NCI-H128 (cell line): ENCODE results near the gene ABCB11.
"Not testable (repeated sequence)": the region's sequence is repeated elsewhere in the genome, so short reads cannot be mapped to it uniquely, and the experiment has no call there.

ENCODE experiments used
- DNase-seq: peaks from one replicate; lab custom pipeline; 2025; ENCODE audit not compliant: unreplicated experiment; lab: John Stamatoyannopoulos, UW

Gene ABCB11

DNA sequence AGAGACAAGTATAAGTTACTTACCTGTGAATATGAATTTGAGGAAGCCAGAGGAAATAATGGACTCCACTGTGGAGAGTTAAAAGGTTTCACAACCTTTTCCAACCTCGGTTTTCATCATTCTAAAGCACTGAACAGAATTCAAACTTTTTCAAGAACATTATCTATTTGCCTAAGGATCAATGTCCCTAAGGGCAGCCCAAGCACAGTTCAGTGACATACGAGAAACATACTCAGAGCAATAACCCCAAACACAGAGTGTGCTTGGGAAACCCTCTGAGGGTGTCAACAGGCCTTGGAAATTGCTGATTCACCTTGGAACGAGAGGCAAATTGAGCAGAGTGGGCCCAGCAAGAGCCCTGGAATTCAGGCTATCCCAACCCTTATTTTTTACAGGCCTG, at the start of gene ABCB11:
TSS of gene ABCB11 (minus strand) at position 123 of the 400 bp plus-strand sequence. CDS start 13,199 bp downstream, outside the sequence.
- no peak for DNase-seq

DNA sequence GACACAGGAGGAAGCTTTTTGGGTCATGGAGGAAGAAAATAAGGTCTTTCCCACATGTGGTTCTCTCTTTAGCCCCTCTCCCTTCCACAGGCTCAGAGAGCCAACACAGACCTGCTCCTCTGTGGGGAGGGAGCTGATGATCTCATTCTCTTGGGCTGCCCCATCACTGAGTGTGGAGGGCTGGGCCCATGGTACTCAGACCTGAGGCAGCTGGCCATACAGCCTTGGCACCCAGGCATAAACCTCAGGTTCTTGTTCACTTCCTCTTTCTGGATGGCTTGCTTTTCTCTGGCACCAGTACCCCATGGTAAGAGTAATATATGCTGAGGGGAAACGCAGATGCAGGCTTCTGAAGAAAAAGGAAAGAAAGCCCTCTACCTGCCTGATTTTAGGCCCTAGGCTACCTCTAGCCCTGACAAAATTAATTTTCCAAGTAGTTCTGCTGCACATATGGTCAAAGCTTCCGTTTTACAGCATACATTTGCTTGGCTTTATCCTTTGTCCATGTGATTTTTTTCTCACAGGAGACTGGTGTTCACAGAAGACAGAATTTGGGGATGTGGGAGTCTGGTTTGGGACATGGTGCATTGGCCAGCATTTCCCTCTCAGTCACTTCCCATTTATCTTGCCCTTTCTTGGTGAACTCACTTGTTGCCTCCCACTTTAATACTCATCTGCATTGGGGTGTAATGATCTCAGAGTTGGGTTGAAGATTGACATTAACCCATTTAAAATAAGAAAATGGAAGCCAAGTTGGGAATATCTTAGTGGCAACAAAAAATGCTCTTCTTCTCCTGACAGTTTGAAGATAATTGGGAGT, 49.3 kb upstream of the ABCB11 start:
- DNase-seq, result no peak

DNA sequence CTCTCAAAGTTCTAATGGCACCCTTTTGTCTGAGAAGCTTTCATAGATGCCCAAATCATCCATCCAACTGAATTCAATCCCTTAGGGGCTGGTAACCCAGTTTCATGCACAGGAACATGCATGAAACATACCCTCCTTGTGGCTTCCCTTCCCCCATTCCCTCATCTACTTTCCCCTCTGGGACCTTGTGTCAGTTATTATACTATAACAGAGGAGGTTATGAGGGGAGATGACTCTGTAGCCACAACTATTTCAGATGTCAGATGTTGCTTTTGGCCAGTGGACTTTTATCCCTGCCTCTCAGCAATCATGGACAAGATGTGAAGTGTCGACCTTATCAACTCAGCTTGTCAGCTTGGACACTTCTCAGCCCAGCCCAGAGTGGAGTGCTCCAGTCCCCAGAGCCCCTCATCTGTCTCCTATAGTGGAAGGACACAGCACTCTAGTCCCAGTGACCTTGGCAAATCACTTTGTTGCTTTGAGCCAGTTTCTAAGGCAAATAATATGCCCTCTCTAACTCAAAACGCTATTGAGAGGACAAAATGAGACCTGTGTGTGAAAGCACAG, 46.6 kb upstream of the ABCB11 start:
- DNase-seq, result no peak

DNA sequence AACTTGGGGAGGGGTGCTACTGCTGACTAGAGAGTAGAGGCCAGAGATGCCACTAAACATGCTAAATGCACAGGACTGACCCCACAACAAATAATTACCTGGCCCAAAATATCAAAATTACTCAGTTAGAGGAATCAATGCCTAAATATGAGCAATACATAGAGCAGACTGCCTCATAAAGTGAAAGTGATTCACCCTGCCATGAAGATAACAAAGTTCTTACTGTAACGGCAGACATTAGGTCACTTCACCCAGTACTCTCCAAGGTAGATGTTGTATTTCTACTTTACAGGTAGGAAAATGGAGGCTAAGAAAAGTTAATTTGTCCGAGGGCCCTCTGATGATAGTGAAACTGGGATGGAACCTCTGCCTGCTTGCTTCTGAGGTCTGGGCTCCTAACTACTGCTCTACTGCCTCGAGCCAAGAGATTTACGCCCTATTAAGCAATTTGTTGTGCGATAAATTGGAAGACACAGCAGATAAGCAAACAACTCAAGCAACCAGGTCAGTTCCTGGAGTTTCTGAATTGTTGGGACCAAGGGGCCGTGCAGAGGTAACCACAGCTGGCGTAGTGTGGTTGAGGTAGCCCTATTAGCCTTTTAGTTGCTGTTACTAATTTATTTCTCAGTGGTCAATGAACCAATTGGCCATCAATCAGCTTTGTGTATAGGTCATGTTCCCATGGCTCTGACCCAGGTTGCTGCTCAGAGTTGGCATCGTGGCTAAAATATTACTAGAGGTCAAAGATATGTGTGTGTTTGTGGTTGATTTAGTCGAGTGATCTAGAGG, 43.0 kb upstream of the ABCB11 start:
- no peak for DNase-seq

DNA sequence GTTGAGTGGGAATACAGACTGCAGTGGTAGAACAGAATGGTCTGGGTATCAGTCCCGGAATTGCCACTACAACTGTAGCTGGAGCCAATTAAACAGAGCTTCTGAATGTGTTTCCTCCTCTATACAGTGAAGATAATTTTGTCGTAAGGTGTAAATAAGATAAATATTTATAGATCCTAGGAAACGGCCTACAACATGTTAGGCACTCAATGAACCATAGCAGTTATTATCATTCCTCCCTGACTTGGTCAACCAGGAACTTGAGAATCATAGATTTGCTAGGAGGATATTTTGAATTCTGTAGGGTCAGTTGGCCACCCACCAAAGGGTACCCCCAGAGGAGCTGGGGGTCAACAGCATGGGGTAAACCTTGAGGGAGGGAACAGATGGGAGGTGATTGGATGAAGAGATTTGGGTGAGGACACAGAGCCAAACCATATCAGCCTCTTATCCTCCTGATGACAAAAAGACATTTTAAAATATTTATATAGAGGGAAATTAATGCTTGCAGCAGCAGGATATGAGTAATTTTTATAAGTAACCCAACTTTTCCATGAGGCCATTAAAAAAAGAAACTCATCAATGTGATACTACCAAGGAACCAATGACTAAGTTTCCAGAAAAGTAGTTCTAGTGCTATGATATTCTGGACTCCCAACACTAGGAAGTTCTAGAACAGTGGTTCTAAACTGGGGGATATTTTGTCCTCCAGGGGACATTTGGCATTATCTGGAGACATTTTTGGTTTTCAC, 42.3 kb upstream of the ABCB11 start:
- DNase-seq, result no peak

DNA sequence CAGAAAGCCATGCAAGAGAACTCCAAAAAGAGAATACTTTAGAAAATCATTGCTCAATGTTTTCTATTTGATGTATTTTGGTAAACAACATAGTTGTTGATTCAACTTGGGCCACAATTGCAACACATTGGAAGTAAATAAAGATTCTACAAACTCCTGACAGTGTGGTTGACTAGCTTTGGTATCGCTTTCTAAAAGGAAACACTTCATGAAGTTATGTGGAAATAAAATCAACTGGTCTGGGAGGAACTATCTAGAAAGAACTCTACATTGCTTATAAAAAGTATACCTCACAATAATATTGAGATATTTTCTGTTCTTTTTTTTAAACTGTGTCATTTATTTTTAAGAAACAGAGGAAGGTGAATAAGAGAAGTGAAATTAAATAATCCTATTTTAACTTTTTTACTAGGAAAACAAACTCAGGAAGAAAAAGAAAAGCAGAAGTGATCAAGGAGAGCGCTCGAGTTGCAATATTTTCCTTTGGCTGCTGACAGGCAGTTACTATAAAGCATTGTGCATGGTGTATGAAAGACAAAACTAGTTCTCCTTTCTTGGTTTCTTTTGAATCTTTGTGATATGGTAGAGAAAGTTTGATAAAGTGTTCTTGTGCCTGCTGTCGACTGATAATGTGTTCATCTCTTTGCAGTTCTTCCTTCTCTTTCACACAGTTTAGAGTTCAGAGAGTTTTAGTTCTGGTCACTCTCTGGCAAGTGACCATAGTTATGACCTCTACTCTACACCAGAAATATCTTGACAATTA, 41.2 kb upstream of the ABCB11 start:
- no peak for DNase-seq

DNA sequence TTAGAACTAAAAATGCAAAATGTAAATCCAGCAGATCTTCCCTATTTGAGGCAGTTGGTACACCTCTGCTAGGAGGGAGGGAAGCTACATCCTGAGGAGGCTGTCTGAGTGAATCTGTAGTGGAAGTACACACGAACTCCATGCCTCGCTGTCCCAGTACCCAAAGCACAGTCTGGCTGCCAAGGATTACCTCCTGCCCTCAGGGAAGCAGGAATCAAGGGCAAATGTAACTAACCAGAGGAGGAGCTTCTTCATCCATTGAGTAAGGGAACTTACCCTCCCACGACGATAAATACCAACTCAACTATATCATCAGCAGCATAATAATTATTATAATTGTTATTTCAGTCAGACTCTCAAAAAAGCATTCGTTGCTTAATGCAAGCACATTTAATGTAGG, 40.3 kb upstream of the ABCB11 start:
- no peak for DNase-seq

DNA sequence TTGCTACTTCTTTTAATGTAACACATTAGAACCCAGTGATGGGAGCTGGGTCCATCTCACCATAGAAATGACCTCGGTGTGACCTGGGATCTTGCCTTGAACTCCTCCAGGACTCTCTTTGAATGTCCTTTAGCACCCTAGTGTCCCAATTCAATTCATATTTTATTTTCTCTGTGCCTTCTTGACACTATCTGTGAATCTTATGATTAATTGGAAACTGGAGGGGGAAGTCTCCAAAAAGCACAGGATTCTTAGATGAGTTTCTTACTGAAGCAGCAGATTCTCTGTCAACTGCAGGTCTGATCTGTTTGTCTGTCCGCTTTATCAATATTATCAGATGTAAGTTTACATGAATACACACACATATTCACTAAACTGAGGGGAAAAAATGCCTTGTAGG, 38.7 kb upstream of the ABCB11 start:
- no peak for DNase-seq

DNA sequence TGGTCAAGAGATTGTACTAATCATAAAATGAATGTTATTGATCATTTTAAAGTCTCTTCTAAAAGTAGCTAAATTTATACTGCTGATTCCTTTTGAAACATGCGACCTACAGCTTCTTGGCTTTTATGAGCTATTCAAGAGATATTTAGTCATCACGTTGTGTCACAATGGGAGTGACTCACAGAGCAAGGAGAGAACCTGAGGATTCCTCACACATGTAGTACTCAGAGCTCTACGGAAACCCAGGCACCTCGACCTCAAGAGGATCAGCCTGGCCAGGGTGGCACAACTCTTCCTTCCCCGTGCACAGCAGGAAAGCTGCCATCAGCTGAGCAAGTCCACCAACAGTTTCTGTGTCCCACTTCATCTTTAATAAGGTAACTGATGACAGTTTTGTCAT, 38.2 kb upstream of the ABCB11 start, which contains the start of gene DHRS9:
TSS of gene DHRS9 (plus strand) at position 223 of the 400 bp plus-strand sequence. CDS start 12,019 bp downstream, outside the sequence.
- no peak for DNase-seq

DNA sequence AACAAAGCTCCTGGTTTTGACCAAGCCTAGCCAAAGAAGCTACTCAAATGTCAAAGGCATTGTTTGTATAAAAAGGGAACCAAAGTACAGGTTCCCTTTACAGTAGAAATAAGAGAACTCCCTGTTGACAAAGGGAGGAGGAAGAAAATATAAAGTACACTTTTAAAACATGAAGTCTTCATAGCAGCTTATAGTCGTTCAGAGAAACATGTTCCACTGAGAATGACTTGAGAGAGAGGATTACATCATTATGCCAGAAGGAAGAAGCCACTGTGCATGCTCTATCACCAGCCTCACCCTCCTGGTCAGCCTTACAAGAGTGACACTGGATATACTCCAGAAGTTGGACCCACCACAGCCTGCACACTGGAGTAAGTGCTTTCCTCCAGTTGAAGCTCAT, 35.8 kb upstream of the ABCB11 start:
- no peak for DNase-seq

DNA sequence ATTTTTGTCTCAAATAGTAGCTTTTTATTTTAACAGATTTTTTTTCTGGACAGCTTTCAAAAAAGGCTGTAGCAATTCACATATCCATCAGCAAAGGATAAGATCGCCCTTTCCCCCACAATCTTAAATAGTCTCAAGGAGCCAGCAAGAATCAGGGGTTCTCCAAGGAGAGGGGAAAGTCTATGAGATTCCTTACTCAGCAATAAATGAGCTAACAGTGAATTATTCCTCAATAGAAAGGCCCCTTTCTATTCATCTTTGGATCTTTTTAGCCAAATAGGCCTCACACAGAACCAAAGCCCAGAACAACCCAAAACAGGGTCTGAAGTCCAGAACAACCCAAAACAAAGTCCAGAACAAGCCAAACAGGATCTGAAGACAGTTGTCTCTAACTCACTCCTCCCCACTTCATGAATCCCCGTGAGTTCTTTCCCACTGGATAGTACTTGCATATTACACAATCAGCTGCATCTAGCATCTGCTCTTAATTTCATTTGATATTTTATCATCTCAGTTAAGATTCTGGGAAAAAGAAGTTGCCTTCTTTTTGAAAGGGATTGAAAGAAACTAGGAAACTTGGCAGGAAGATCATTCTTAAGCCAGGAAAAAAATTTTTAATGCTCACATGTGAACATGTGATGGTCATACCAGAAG, 34.9 kb upstream of the ABCB11 start:
- no peak for DNase-seq

DNA sequence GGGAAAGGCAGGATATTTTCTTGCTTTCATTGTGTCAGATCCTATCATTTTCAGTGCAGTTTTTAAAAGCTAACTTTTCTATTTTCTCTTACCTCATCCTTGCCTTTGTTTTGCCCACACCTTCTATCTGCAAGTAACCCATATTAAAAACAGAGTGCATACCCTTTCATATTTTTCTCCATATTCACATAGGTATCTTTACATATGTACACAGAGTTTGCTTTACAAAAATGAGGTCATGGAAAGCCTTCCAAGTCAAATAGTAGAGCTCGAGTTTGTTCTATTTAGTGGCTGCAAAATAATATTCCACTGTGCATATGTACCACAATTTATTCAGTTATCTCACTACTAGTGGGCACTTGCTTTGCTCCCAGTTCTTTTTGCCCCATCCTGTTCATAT, 34.3 kb upstream of the ABCB11 start:
- no peak for DNase-seq

DNA sequence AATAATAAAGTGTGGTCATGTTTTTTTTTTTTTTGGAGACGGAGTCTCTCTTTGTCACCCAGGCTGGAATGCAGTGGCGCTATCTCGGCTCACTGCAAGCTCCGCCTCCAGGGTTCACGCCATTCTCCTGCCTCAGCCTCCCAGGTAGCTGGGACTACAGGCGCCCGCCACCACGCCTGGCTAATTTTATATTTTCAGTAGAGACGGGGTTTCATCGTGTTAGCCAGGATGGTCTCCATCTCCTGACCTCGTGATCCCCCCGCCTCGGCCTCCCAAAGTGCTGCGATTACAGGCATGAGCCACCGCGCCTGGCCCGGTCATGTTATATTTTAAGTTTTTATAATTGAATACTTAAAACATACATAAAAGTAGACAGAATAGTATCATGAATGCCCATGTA, 33.1 kb upstream of the ABCB11 start:
- DNase-seq, result not testable (repeated sequence)

DNA sequence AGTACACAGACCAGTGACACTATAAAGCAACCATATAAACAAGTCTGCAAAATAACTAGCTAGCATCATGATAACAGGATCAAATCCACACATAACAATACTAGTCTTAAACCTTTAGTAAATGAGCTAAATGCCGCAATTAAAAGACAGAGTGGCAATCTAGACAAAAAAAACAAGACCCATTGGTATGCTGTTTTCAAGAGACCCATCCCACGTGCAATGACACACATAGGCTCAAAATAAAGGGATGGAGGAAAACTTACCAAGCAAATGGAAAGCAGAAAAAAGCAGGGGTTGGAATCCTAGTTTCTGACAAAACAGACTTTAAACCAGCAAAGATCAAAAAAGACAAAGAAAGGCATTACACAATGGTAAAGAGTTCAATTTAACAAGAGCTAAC, 23.5 kb upstream of the ABCB11 start:
- not testable (repeated sequence) for DNase-seq

DNA sequence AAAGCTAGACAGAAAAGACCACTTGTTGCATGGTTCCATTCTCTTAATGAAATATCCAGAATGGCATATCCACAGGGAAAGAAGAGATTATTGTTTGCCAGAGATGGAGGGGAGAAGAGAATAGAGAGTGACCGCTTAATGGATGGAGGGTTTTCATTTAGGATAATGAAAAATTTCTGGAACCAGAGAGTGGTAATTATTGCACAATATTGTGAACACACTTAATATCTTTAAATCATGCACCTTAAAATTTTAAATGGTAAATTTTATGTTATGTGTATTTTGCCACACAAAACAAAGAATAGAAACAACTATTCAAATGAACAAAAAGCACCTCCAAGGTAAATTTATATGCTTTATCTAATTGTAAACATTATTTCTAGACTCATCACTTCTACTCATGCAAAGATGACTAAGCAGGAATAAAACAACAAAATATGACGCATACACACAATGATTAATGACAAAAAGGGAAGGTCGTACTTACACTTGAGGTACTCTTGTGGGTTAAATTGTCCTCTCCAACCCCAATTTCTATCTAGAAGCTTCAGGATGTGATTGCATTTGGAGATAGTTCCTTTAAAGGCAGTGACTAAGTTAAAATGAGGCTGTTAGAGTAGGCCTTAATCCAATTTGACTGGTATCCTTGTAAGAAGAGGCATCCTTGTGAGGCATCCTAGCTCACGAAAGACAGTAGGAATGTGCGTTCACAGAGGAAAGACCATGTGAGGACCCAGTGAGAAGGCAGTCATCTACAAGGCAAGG, 19.5 kb upstream of the ABCB11 start:
- DNase-seq, result no peak

DNA sequence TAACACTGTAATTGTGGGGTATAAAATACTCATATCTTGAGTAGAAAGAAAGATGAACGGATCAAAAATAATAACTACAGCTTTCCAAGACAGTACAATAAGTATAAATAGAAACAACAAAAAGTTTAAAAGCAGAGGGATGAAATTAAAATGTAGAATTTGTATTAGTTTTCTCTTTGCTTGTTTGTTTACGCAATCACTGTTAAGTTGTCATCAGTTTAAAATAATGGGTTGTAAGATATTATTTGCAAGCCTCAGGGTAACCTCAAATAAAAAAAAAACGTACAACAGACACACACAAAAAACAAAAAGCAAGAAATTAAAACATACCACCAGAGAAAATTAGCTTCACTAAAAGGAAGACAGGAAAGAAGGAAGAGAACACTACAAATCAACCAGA, 18.0 kb upstream of the ABCB11 start:
- DNase-seq, result no peak

DNA sequence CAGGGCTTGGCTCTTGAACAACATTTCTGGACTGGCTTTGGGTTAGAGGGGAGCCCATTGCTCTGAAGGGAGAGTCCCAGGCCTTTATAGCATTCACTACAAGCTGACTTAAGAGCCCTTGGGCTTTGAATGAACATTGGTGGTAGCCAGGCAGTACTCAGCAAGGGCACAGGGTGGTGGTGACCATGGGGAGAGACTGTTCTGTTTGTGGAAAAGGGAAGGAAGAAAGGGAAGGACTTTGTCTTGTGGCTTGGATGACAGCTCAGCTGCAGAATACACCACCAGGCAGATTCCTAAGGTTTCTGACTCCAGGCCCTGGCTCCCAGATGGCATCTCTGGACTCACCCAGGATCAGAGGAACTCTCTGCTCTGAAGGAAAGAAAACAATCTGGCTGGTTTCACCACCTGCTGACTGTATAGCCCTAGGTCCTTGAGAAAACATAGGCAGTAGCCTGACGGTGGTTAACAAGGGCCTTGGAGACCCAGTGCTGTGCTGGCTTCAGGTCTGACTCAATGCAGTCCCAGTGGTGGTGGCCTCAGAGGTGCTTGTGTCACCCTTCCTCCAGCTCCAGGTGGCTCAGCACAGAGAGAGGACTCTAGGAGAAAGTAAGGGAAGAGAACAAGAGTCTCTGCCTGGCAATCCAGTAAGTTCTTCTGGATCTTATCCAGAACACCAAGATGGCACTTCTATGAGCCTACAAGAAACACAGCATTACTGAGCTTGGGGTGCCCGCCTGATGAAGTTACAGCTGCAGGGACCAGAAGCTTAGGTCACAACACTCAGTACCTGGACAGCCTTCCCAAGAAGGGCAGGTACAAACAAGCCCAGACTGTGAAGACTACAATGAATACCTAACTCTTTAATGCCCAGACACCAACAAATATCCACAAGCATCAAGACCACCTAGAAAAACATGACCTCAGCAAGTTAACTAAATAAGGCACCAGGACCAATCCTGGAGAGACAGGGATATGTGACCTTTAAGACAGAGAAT, 16.4 kb upstream of the ABCB11 start:
- no peak for DNase-seq
